Effector memory CD4-positive, alpha-beta T cell (primary cell): Measurements from ENCODE around the gene ARF4.
A peak's percentile ranks its signal among the peaks of the same experiment; 100 is the strongest.
"Not testable (repeated sequence)": the region's sequence is repeated elsewhere in the genome, so short reads cannot be mapped to it uniquely, and the experiment has no call there.

Experiments
- DNase-seq, 3 donors: peaks; one replicate each; pipeline ENCODE4 v3.0.0-alpha.2; 2020
- H3K27ac ChIP-seq: 2 replicates; pipeline ENCODE4 v1.7.0; 2013; ENCODE audit warnings: mild to moderate bottlenecking, low read length, moderate library complexity; ENCODE audit not compliant: insufficient read depth, poor library complexity, severe bottlenecking
- H3K27me3 ChIP-seq: replicated peaks from 2 replicates; pipeline ENCODE4 v1.7.0; 2013; ENCODE audit warnings: mild to moderate bottlenecking, low read length; ENCODE audit not compliant: insufficient read depth, control insufficient read depth, poor library complexity, severe bottlenecking
- H3K36me3 ChIP-seq: 2 replicates; pipeline ENCODE4 v1.7.0; 2013; ENCODE audit warnings: mild to moderate bottlenecking, low read length, moderate library complexity; ENCODE audit not compliant: control insufficient read depth, insufficient read depth
- H3K4me1 ChIP-seq: 2 replicates; pipeline ENCODE4 v1.7.0; 2013; ENCODE audit warnings: low read length, mild to moderate bottlenecking; ENCODE audit not compliant: control insufficient read depth, insufficient read depth, poor library complexity, severe bottlenecking
- H3K4me3 ChIP-seq: 2 replicates; pipeline ENCODE4 v1.7.0; 2013; ENCODE audit warnings: low read length, low read depth, mild to moderate bottlenecking; ENCODE audit not compliant: insufficient read depth, poor library complexity, severe bottlenecking
- H3K9me3 ChIP-seq: 2 replicates; pipeline ENCODE4 v1.7.0; 2013; ENCODE audit warnings: mild to moderate bottlenecking, low read length, moderate library complexity; ENCODE audit not compliant: control insufficient read depth
- total RNA-seq, 3 donors: gene quantifications; one replicate each; lab custom pipeline; 2026; lab: John Stamatoyannopoulos, UW

ARF4 gene
- total RNA-seq, result 74.7 to 172 (median 131) reads per million in 3 donors

GRCh38 chr3:57597127-57597923 lies at the start of gene ARF4:
Gene ARF4 (minus strand): TSS chr3:57597344. CDS start chr3:57597140, 204 bp downstream.
- no peaks in the 10 kb centered on the region for H3K36me3 ChIP-seq
- peaks cover 24% of the 10 kb centered on the region for H3K4me1 ChIP-seq
- no peaks in the 10 kb centered on the region for H3K9me3 ChIP-seq
- peak; percentile 99 to 100 (median 99) for DNase-seq
- peak within 1 kb of the TSS; percentile 96 for H3K27ac ChIP-seq
- H3K4me3 ChIP-seq, result peak within 1 kb of the TSS; percentile 77
- no peaks in the 10 kb centered on the region for H3K27me3 ChIP-seq

GRCh38 chr3:57646723-57647122 lies 49.6 kb upstream of the ARF4 start:
- Histone ChIP-seq H3K4me3 (no peak overlapping the region), H3K36me3 (peaks cover 37% of the 10 kb centered on the region), H3K9me3 (no peaks in the 10 kb centered on the region), H3K27ac (no peak overlapping the region), H3K27me3 (no peaks in the 10 kb centered on the region), H3K4me1 (no peaks in the 10 kb centered on the region)
- DNase-seq, result no peak

- H3K4me3 ChIP-seq, result no peak overlapping the region
- H3K9me3 ChIP-seq, result no peaks in the 10 kb centered on the region
- H3K27ac ChIP-seq, result no peak overlapping the region
- no peaks in the 10 kb centered on the region for H3K27me3 ChIP-seq
- no peak for DNase-seq
- H3K4me1 ChIP-seq, result no peaks in the 10 kb centered on the region
- peaks cover 40% of the 10 kb centered on the region for H3K36me3 ChIP-seq
Measured at GRCh38 chr3:57644740-57645139, 47.6 kb upstream of the ARF4 start.

GRCh38 chr3:57637391-57637790 lies 40.2 kb upstream of the ARF4 start:
- peaks cover 47% of the 10 kb centered on the region for H3K36me3 ChIP-seq

GRCh38 chr3:57634259-57634658 lies 37.1 kb upstream of the ARF4 start:
- peaks cover 51% of the 10 kb centered on the region for H3K36me3 ChIP-seq
- H3K27ac ChIP-seq, H3K4me1 ChIP-seq, H3K27me3 ChIP-seq, H3K4me3 ChIP-seq, H3K9me3 ChIP-seq, DNase-seq: not testable (repeated sequence)

More at GRCh38 chr3:57637391-57637790, 40.2 kb upstream of the ARF4 start:
- no peaks in the 10 kb centered on the region for H3K9me3 ChIP-seq
- DNase-seq, result no peak
- H3K4me1 ChIP-seq, result no peaks in the 10 kb centered on the region
- no peak overlapping the region for H3K4me3 ChIP-seq
- H3K27ac ChIP-seq, result no peak overlapping the region
- H3K27me3 ChIP-seq, result no peaks in the 10 kb centered on the region

- Histone ChIP-seq H3K27ac (no peak overlapping the region), H3K9me3 (no peaks in the 10 kb centered on the region), H3K4me1 (no peaks in the 10 kb centered on the region), H3K36me3 (peaks cover 48% of the 10 kb centered on the region), H3K4me3 (no peak overlapping the region), H3K27me3 (no peaks in the 10 kb centered on the region)
- no peak for DNase-seq
Measured at GRCh38 chr3:57627976-57628375, 30.8 kb upstream of the ARF4 start.

GRCh38 chr3:57624801-57625200 lies 27.7 kb upstream of the ARF4 start:
- no peaks in the 10 kb centered on the region for H3K4me1 ChIP-seq
- H3K27me3 ChIP-seq, result no peaks in the 10 kb centered on the region
- peaks cover 24% of the 10 kb centered on the region for H3K36me3 ChIP-seq

GRCh38 chr3:57622362-57622761 lies 25.2 kb upstream of the ARF4 start:
- no peaks in the 10 kb centered on the region for H3K4me1 ChIP-seq
- H3K27ac ChIP-seq, result no peak overlapping the region
- H3K27me3 ChIP-seq, result no peaks in the 10 kb centered on the region
- H3K9me3 ChIP-seq, result no peaks in the 10 kb centered on the region
- H3K4me3 ChIP-seq, result no peak overlapping the region
- H3K36me3 ChIP-seq, result peaks cover 4% of the 10 kb centered on the region
- DNase-seq, result no peak

More at GRCh38 chr3:57624801-57625200, 27.7 kb upstream of the ARF4 start:
- Histone ChIP-seq H3K27ac (no peak overlapping the region), H3K4me3 (no peak overlapping the region), H3K9me3 (no peaks in the 10 kb centered on the region)
- DNase-seq, result no peak

- Histone ChIP-seq H3K9me3 (no peaks in the 10 kb centered on the region), H3K36me3 (no peaks in the 10 kb centered on the region), H3K4me3 (no peak overlapping the region), H3K27ac (no peak overlapping the region), H3K27me3 (no peaks in the 10 kb centered on the region), H3K4me1 (no peaks in the 10 kb centered on the region)
- no peak for DNase-seq
Measured at GRCh38 chr3:57617739-57618138, 20.6 kb upstream of the ARF4 start.

GRCh38 chr3:57616233-57616632 lies 19.1 kb upstream of the ARF4 start:
- no peak overlapping the region for H3K4me3 ChIP-seq
- no peaks in the 10 kb centered on the region for H3K36me3 ChIP-seq
- no peak overlapping the region for H3K27ac ChIP-seq
- no peak for DNase-seq
- H3K4me1 ChIP-seq, result no peaks in the 10 kb centered on the region
- no peaks in the 10 kb centered on the region for H3K9me3 ChIP-seq
- no peaks in the 10 kb centered on the region for H3K27me3 ChIP-seq
